ENCODE data around the gene RPTOR.
"Not testable (repeated sequence)": the region's sequence is repeated elsewhere in the genome, so short reads cannot be mapped to it uniquely, and the experiment has no call there.

Gene RPTOR

GRCh38 chr17:80618304-80618703 lies 73.7 kb downstream of the RPTOR start:
- H3K4me3 ChIP-seq (ENCODE audit: low read depth, low read length): no peak overlapping the region
- TF ChIP-seq CTCF (IDR thresholded peaks at IDR 0.05; ENCODE audit: low read depth, low read length, missing control alignments): no peak
- in situ Hi-C loops (cut with HindIII; ENCODE audit: low sequenced_read_pairs): no loop called here
- no peak for DNase-seq (ENCODE audit: low read depth)

- in situ Hi-C loops (cut with HindIII; ENCODE audit: low sequenced_read_pairs): no loop called here
- DNase-seq (ENCODE audit: low read depth): no peak
- H3K4me3 ChIP-seq (ENCODE audit: low read depth, low read length): no peak overlapping the region
- no peak for TF ChIP-seq CTCF (IDR thresholded peaks at IDR 0.05; ENCODE audit: low read depth, low read length, missing control alignments)
Observed at GRCh38 chr17:80619535-80620235, 75.0 kb downstream of the RPTOR start.

GRCh38 chr17:80621335-80621996 lies 76.8 kb downstream of the RPTOR start:
- no peak overlapping the region for H3K4me3 ChIP-seq (ENCODE audit: low read depth, low read length)
- TF ChIP-seq CTCF (IDR thresholded peaks at IDR 0.05; ENCODE audit: low read depth, low read length, missing control alignments): no peak
- in situ Hi-C loops (cut with HindIII; ENCODE audit: low sequenced_read_pairs): no loop called here
- DNase-seq (ENCODE audit: low read depth): no peak

- TF ChIP-seq CTCF (IDR thresholded peaks at IDR 0.05; ENCODE audit: low read depth, low read length, missing control alignments): no peak
- in situ Hi-C loops (cut with HindIII; ENCODE audit: low sequenced_read_pairs): no loop called here
- no peak overlapping the region for H3K4me3 ChIP-seq (ENCODE audit: low read depth, low read length)
- DNase-seq (ENCODE audit: low read depth): no peak
Observed at GRCh38 chr17:80621997-80622357, 77.3 kb downstream of the RPTOR start.

GRCh38 chr17:80624864-80625263 lies 80.2 kb downstream of the RPTOR start:
- no peak for TF ChIP-seq CTCF (IDR thresholded peaks at IDR 0.05; ENCODE audit: low read depth, low read length, missing control alignments)
- H3K4me3 ChIP-seq (ENCODE audit: low read depth, low read length): no peak overlapping the region
- in situ Hi-C loops (cut with HindIII; ENCODE audit: low sequenced_read_pairs): no loop called here
- DNase-seq (ENCODE audit: low read depth): no peak

- TF ChIP-seq CTCF (IDR thresholded peaks at IDR 0.05; ENCODE audit: low read depth, low read length, missing control alignments): no peak
Observed at GRCh38 chr17:80625627-80626026, 81.0 kb downstream of the RPTOR start.

GRCh38 chr17:80628881-80629280 lies 84.2 kb downstream of the RPTOR start:
- in situ Hi-C loops (cut with HindIII; ENCODE audit: low sequenced_read_pairs); DNase-seq (ENCODE audit: low read depth); H3K4me3 ChIP-seq (ENCODE audit: low read depth, low read length): not testable (repeated sequence)

More at GRCh38 chr17:80625627-80626026, 81.0 kb downstream of the RPTOR start:
- in situ Hi-C loops (cut with HindIII; ENCODE audit: low sequenced_read_pairs): no loop called here
- no peak for DNase-seq (ENCODE audit: low read depth)
- no peak overlapping the region for H3K4me3 ChIP-seq (ENCODE audit: low read depth, low read length)
